ENCODE results near the gene FAM24B.
"Not testable (repeated sequence)": the region's sequence is repeated elsewhere in the genome, so short reads cannot be mapped to it uniquely, and the experiment has no call there.

Gene FAM24B, protein sequence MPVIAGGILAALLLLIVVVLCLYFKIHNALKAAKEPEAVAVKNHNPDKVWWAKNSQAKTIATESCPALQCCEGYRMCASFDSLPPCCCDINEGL

DNA sequence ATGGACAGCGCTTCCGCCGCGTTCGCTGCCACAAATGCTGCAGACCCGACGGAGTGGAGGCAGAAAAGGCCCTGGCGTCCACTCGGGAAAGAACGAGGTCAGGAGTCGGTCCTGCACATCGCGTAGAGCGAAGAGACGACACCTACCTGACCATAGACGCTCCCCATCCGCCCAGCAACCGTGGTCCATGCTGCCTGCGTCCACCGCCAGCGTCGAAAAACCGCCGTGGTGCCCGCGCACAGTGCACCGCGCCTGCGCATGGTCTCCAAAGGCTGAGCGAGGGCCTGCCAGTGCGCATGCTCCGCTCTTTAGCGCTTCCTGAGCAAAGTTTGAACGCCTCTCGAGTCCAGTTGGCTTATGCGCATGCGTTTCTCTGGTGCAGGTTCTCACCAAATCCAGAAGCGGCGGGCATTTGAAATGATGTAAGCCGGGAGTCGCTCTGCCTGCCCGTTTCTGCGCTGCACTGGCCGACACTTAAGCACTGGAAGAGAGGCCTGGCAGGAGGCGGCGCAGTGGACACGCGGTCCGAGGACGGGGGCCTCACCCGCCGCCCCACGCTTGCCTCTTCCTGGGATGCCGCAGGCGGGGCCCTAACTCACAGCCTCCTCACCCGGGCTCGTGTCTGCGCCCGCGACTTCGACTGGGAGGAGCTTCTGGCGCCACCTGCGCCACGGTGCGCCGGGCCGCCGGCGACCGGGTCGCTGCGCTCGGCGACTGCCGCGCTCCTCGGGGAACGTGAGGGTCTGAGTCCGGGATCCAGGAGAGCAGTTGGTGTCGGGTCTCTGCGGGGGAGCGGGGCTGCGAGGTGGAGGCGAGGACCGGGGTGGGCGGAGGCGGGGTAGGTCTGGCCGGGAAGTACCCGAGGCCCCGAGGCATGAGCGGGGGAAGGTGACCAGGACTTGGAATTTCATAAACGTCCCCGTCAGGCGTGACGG, at the start of gene FAM24B:
Gene FAM24B (minus strand): TSS at position 243 of the 935 bp plus-strand sequence. CDS start 29,066 bp downstream, outside the sequence.
- DNase-seq = peak; percentile 99

DNA sequence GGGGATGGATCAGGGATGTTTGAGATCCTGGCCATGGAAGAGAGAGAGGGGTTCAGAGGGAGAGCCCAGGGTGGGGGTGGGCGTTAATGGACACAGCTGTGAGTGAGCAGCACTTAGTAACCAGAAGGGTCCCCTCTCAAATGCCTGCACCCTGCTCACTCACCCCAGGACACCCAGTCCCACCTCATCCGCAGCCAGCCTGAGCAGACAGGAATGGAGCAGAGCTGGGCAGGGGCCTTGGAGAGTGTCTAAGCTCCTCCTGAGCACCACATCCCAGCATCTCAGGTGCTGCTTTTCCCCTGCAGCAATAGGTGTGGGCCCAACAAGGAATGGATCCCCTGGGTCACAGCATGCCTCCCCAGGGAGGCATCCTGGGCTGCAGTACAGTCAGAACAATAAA, 36.3 kb upstream of the FAM24B start:
- no peak for DNase-seq

DNA sequence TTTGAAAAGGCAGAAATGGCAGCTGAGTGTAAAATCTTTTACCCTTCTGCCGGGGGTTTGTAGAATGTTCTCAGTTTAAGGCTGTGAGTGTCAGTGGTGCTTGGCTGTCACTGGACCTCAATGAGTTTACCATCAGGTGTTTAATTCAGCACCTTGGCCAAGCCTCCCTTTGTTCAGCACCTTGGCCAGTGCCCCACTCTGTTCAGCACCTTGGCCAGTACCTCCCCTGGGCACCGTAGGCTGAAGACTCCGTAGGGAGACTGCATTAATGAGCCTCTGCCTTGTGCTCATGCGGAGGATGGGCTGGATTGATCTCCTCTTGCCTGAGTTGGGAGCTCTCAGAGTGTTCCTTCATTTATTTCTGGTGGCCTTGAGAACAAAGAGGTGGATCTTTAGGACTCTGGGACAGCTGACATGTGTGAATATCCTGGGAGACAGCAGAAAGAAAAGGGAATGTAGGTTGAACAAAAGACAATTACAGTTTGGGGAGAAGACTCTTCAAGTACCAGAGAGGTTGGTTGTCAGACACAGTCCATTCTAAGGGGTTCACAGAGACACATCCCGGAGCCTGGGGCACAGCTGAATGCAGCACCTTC, 32.6 kb upstream of the FAM24B start:
- DNase-seq = peak; percentile 79

DNA sequence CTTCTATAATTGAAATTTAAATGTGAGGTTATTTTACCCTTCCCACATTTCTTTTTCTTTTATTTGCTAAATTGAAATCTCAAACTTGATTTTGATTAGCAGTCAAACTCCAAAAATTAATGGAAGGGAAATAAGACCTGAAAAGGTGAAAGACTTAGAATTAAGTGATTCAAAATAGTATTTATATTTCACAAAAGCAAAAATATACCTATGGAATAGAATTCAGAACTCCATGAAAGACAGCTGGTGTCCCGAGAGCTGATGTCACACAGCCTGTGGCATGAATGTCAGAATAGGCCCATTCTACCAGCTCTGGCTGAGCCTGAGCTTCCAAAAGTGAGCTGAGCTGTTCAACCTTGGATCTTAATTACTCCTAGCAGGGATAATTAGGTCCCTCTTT, 30.9 kb upstream of the FAM24B start, which contains the start of gene FAM24A:
Gene FAM24A (plus strand): TSS at position 301 of the 400 bp plus-strand sequence. CDS start 1,025 bp downstream, outside the sequence.
- no peak for DNase-seq

DNA sequence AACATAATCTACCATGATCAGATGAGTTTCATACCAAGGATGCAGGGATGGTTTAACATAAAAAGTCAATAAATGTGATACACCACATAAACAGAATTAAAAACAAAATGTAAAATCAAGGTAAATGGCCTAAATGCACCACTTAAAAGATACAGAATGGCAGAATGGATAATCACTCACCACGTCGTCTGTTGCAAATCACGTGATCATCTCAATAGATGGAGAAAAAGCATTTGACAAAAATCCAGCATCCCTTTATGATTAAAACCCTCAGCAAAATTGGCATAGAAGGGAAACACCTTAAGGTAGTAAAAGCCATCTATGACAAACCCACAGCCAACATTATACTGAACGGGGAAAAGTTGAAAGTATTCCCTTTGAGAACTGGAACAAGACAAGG, 24.5 kb upstream of the FAM24B start:
- not testable (repeated sequence) for DNase-seq

DNA sequence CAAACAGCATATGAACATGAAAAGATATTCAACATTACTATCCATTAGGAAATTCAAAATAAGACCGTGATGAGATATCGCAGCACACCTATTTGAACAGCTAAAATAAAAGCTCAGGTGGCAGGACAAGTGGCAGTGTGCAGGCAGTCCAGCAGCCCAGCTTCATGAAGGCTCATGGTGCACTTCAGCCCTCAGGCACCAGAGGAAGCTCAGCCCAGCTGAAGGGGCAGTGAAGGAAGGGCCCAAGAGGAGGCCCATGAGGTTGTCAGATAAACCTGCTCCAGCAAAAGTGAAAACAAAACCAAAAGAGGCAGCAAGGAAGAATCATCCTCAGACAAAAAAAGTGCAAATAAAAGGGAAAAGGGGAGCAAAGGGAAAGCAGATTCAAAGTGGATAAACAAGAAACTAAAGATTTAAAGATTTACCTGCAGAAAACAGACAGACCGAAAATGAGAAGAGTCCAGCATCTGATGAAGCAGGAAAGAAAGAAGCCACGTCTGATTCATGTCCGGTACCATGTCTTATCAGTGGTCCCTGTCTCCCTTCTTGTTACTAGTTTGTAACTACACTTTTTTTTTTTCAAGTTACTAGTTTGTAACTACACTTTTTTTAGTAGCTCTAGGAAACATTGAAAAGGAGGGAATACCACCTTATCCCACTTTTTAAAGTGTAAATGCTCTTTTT, 15.0 kb upstream of the FAM24B start:
- peak; percentile 19 for DNase-seq

DNA sequence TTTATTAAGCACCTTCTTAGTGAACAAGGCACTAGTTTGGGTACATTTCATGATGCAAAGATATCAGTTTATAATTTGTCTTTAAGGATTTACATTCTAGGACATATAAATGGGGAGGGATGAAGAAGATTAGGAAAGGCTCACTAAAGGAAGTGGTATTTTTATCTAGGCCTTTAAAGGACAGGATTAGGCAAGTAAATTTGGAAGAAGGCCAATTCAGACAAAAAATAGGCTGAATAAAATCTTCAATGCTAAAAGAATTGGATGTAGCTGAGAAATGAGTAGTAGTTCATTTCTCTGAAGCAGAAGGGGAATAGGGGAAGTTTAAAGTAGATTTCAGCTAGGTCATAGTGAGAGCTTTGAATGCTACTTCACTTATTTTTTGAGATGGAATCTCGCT, 4.8 kb upstream of the FAM24B start:
- peak; percentile 63 for DNase-seq

DNA sequence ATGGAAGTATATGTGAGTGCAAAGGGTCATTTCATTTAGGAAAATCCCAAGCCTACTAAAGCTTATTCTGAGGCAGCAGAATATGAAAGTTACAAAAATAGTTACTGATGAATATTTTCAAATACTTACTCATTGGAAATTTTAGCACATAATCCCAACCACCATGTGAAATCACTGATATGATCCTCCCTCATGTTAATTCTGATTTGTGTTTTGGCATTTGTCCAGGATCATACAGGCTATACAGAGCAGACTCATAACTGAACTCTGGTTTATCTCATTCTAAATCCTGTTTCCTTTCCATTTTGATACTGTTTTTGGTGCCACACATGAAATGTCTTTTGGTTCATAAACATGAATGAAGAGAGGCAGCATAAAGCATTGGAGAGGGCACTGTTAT, 3.4 kb upstream of the FAM24B start:
- DNase-seq = peak; percentile 70

DNA sequence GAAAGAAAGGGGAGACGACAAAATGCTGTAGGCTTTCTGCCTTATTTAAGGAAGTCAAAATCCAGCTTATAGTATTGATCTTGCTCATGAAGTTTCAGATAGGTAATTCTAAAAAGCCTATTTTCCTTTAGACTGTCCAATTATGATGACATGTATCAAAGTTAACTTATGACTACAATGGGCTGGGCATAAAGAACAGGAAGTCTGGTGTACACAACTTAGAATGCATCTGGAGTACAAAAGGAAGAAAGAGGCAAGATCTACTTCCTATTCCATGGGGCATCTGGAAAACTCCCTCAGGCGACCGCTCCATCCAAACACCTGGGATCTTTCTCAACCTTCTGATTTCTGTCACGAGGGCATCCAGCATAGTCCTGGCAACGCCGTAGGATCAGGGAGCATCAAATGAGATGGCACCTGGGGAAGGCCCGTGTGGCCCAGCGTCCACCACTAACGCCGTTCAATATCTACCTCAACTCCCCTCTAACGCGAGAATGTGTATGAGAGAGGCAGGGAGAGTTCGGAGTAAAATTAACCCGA, 512 bp downstream of the FAM24B start:
- DNase-seq = peak; percentile 42

DNA sequence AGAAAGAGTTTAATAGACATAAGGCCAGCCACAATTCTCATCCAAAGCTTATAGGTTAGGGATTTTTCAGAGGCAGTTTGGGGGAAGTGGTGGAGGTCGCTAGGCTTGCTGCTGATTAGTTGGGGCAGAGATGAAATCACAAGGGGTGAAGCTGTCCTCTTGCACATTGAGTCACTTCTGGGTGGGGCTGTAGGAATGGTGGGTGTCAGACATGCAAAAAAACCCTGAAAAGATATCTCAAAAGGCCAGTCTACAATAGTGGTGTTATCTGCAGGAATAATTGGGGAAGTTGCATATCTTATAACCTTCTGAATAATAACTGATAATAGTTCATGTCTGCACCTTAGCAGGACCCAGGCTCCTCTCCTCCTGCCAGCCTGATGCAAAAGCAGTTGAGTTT, 2.1 kb downstream of the FAM24B start:
- DNase-seq = peak; percentile 89

DNA sequence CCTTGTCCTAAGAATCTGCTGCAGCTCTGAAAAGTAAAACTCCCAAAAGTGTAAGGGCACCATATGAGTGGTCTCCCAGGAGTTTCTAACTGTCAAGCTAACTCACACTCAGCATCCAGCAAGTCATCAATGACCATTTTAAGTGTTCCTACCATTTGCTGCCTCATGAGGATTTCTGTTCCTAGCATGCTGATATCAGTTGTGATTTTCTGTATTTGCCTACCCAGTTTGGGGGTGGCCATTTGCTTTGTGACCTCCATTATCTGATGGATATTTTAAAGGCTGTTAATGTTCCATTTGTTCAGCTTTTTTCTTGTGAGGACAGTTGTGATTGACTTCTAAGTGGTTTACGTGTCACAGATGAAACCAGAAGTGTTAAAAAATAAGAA, 2.9 kb downstream of the FAM24B start:
- DNase-seq = no peak

DNA sequence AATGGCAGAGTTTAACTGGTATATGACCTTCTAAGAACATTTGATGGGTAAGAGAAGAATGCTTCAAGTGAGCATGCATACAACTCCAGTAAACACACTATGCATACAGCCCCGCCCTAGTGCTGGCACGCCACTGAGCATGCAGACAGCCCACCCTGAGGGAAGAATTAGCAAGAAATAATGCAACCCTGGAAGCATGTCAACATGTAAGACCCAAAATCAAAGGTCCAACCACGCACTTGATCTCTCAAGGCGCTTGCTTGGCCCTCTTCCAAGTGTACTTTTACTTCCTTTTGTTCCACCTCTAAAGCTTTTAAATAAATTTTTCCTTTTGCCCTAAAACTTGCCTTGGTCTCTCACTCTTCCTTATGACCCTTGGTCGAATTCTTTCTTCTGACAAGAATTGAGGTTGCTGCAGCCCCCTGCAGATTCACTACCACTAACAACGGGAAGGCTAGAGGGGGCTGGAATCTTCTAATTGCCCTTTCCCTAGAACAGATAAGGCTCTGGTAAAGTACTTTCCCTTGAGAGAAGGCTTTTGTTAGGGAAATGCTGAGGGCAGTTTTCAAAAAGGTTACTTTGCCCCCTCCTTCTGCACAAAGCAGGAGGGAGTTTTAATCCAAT, 3.4 kb downstream of the FAM24B start:
- DNase-seq = peak; percentile 45

DNA sequence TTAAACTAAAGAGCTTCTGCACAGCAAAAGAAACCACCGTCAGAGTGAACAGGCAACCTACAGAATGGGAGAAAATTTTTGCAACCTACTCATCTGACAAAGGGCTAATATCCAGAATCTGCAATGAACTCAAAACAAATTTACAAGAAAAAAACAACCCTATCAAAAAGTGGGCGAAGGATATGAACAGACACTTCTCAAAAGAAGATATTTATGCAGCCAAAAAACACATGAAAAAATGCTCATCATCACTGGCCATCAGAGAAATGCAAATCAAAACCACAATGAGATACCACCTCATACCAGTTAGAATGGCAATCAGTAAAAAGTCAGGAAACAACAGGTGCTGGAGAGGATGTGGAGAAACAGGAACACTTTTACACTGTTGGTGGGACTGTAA, 7.4 kb downstream of the FAM24B start:
- DNase-seq = not testable (repeated sequence)

DNA sequence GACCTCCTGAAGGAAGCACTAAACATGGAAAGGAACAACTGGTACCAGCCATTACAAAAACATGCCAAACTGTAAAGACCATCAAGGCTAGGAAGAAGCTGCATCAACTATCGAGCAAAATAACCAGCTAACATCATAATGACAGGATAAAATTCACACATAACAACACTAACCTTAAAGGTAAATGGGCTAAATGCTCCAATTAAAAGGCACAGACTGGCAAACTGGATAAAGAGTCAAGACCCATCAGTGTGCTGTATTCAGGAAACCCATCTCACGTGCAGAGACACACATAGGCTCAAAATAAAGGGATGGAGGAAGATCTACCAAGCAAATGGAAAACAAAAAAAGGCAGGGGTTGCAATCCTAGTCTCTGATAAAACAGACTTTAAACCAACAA, 10.6 kb downstream of the FAM24B start:
- DNase-seq = not testable (repeated sequence)

DNA sequence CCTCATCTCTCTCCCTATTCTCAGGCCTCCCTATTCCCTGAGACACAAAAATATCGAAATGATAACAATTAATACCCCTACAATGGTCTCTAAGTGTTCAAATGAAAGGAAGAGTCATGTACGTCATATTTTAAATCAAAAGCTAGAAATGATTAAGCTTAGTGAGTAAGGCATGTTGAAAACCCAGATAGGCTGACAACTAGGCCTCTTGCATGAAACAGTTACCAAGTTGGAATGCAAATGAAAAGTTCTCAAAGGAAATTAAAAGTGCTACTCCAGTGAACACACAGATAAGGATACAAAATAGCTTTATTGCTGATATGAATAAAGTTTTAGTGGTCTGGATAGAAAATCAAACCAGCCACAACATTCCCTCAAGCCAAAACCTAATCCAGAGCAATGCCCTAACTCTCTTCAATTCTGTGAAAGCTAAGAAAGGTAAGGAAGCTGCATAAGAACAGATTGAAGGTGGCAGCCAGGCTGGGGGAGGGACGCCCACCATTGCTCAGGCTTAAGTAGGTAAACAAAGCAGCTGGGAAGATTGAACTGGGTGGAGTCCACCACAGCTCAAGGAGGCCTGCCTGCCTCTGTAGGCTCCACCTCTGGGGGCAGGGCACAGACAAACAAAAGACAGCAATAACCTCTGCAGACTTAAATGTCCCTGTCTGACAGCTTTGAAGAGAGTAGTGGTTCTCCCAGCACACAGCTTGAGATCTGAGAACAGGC, 12.5 kb downstream of the FAM24B start:
- peak; percentile 29 for DNase-seq

DNA sequence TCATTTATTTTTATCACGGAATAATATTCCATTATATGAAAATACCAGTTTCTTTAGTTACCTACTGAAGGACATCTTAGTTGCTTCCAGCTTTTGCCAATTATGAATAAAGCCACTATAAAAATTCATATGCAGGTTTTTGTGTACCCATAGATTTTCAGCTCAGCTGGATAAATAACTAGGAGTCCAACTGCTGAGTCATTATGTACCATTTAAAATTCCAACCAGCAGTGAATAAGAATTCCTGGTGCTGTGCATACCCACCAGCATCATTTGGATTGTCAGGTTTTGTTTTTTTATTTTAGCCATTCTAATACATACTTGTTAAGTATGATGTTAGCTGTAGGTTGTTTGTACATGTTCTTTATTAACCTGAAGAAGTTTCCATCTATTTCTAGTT, 14.5 kb downstream of the FAM24B start:
- DNase-seq = no peak

DNA sequence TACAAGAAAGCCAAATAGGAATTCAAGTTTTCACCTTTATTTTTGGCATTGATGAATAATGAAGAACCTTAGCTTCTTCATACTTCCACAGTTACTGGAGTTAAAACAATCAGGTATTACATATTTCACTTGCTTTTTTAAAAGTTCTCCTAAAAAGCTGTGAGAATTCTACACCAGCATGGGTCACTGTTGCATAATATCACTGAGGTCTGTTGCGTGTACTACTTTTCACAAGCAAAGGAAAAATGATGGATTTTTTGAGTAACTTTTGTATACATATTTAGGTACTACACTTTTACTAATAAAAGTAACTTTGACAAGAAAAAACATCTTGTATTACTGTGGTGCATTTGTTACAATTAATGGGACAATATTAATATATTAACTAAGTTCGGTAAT, 15.2 kb downstream of the FAM24B start:
- no peak for DNase-seq

DNA sequence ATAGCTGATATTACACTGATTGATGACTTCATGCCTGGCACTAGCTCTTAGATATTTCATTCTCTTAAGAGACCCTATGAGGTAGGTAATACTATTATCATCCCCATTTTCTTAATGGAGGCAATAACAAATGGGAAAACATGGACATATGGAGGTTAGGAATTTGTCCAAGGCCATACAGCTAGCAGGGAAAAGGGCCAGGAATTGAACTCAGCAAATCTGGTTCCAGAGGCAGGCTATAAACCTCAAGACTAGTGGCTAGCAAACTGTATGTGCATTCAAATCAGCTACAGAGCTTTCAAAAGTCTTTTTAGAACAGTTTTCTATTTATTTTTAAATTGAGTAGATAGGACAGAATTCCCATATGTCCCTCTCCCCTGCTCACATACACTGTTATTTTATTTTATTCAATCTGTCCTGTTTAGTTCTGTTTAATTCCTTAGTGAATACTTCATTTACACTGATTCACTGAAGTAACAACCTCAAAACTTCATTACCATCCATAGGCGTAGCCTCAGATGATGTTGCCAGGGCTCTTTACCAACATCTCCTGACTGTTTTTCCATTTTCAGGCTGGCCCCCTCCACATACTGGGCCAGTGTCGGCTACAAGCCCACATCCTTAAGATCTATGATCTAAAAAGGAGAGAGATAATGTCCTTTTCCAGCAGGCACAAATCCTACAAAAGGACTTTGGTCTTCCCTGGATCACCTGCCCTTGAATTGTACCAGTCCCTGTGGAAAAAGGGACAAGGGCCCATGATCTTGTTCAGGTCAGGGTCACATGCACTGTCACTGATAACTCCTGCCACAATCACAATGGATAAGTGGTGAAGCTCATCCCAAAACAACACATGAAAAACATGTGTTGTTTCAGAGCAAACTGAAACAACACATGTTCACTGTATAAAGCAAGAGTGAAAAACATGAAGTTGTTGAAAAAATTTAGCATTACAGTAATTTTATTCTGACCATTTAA, 15.9 kb downstream of the FAM24B start:
- no peak for DNase-seq

DNA sequence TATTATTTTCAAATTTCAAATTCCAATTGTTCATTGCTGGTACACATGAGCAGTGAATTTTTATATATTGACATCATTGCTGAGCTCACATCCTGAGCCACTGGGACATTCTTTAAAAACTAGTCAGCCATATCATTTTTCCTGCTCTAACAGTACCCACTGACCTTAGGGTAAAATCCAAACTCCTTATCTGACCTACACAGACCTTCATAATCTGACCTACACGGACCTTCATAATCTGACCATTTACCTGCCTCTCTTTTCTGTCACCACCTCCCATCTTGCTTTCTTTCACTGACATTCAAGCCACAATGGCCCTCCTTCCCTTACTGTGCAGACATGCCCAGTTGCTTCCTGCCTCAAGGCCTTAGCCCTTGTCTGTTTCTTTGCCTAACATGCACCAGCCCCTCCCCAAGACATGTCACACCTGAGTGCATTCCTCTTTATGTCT, 17.6 kb downstream of the FAM24B start:
- peak; percentile 30 for DNase-seq

DNA sequence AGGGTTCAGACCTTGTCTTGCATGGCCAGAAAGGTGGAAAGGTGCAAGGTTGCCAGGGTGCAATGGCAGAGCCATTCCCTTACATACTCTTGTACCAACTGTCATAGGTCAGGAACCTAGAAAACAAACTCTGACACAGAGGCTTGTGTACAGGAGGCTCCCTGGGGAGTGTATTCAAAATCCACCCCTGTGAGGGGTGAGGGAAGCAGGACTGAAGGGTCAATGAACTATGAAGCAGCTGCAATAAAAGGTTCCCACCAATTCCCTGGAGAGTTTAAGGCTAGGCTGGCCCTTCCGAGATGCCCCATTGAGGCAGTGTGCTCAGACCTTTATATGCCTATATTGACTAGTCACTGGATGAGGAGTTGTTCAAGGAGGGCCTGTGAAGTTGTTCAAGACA, 19.9 kb downstream of the FAM24B start:
- DNase-seq = no peak

Data from hematopoietic multipotent progenitor cell treated with erythropoietin and hydrocortisone succinate and interleukin-3 and kit ligand, for 6 days (in vitro differentiated cells).